ENCODE measurements around the gene MROH9.
"Not testable (repeated sequence)": the region's sequence is repeated elsewhere in the genome, so short reads cannot be mapped to it uniquely, and the experiment has no call there.

GRCh38 chr1:170951744-170952143 is 16.4 kb downstream of the MROH9 start:
- not testable (repeated sequence) for TF ChIP-seq CTCF, POLR2A (IDR thresholded peaks at IDR 0.05)
